GM23338 (cell line): Measurements from ENCODE around the gene TNNC1. TPM values are rescaled to one million over a fixed set of nuclear protein-coding genes. Genes with fewer than 3 reads are reported as not detected.

Source experiments
- ATAC-seq: fragments of 200-7000 bp; cut with Tn5 transposase; 3 replicates; pipeline ENCODE4 v1.9.1; 2020
- DNase-seq: peaks from one replicate; pipeline ENCODE4 v3.0.0-alpha.2; 2015; ENCODE audit warnings: low spot score
- H2AFZ ChIP-seq: fragments of 200-600 bp; sonication (generic); 2 replicates; pipeline ENCODE4 v1.8.0; 2016; ENCODE audit warnings: antibody characterized with exemption, mild to moderate bottlenecking, moderate library complexity
- H3F3A ChIP-seq: fragments of 200-600 bp; sonication (generic); replicated peaks from 2 replicates; pipeline ENCODE4 v1.8.0; 2017; ENCODE audit warnings: antibody characterized with exemption, mixed run types, low read depth
- H3K27ac ChIP-seq: fragments of 200-600 bp; sonication (generic); 2 replicates; pipeline ENCODE4 v1.6.1; 2016; ENCODE audit warnings: low read depth
- H3K27me3 ChIP-seq: fragments of 200-600 bp; sonication (generic); 2 replicates; pipeline ENCODE4 v1.8.0; 2016; ENCODE audit warnings: mild to moderate bottlenecking, mixed run types, moderate library complexity; ENCODE audit not compliant: insufficient read depth
- H3K36me3 ChIP-seq: fragments of 200-600 bp; sonication (generic); 2 replicates; pipeline ENCODE4 v1.8.0; 2016; ENCODE audit warnings: mild to moderate bottlenecking; ENCODE audit not compliant: insufficient read depth
- H3K4me1 ChIP-seq: fragments of 200-600 bp; sonication (generic); 2 replicates; pipeline ENCODE4 v1.8.0; 2016; ENCODE audit warnings: mild to moderate bottlenecking, moderate library complexity; ENCODE audit not compliant: insufficient read depth
- H3K4me2 ChIP-seq: fragments of 200-600 bp; sonication (generic); 2 replicates; pipeline ENCODE4 v1.7.1; 2017; ENCODE audit warnings: mixed run types
- H3K4me3 ChIP-seq: fragments of 200-600 bp; sonication (generic); 2 replicates; pipeline ENCODE4 v1.6.1; 2016; ENCODE audit warnings: mixed run types
- H3K79me2 ChIP-seq: fragments of 200-600 bp; sonication (generic); replicated peaks from 2 replicates; pipeline ENCODE4 v1.8.0; 2017; ENCODE audit warnings: mild to moderate bottlenecking; ENCODE audit not compliant: insufficient read depth
- H3K9me2 ChIP-seq: fragments of 200-600 bp; sonication (generic); 2 replicates; pipeline ENCODE4 v1.8.0; 2017; ENCODE audit not compliant: insufficient read depth
- H4K20me1 ChIP-seq: fragments of 200-600 bp; sonication (generic); replicated peaks from 2 replicates; pipeline ENCODE4 v1.8.0; 2017; ENCODE audit warnings: mild to moderate bottlenecking; ENCODE audit not compliant: insufficient read depth
- H3K27ac Mint-ChIP-seq: 2 replicates; pipeline ENCODE4 v1.8.0; 2020; ENCODE audit warnings: inconsistent platforms, mild to moderate bottlenecking, moderate library complexity, mixed read lengths
- H3K27me3 Mint-ChIP-seq: 3 replicates; pipeline ENCODE4 v1.8.0; 2022; ENCODE audit warnings: low read depth, mild to moderate bottlenecking, moderate library complexity, mixed read lengths, inconsistent platforms; ENCODE audit not compliant: insufficient read depth, poor library complexity
- H3K36me3 Mint-ChIP-seq: 3 replicates; pipeline ENCODE4 v1.8.0; 2021; ENCODE audit warnings: low read depth, mild to moderate bottlenecking, inconsistent platforms, moderate library complexity, mixed read lengths
- H3K4me1 Mint-ChIP-seq: 3 replicates; pipeline ENCODE4 v1.8.0; 2020; ENCODE audit warnings: mild to moderate bottlenecking, inconsistent platforms, mixed read lengths
- H3K4me3 Mint-ChIP-seq: 3 replicates; pipeline ENCODE4 v1.8.0; 2021; ENCODE audit warnings: moderate library complexity, mild to moderate bottlenecking, inconsistent platforms, mixed read lengths
- H3K9me3 Mint-ChIP-seq: 3 replicates; pipeline ENCODE4 v1.8.0; 2020; ENCODE audit warnings: moderate library complexity, mild to moderate bottlenecking, inconsistent platforms, mixed read lengths
- CREB1 ChIP-seq: fragments of 250-450 bp; sonication (Bioruptor Pico); IDR thresholded peaks from 2 replicates; pipeline ENCODE4 v1.5.0; 2020; ENCODE audit warnings: low read depth, mild to moderate bottlenecking, moderate library complexity
- JUNB ChIP-seq: IDR thresholded peaks from one replicate; pipeline ENCODE4 v1.6.1; 2016; ENCODE audit warnings: antibody characterized with exemption; ENCODE audit not compliant: unreplicated experiment
- NANOG ChIP-seq: IDR thresholded peaks from 2 replicates; pipeline ENCODE4 v1.6.1; 2016; ENCODE audit warnings: antibody characterized with exemption, borderline replicate concordance
- ZNF331 ChIP-seq: fragments of 250-450 bp; sonication (Bioruptor Pico); IDR thresholded peaks from 2 replicates; pipeline ENCODE4 v1.5.0; 2020; ENCODE audit warnings: low read depth, mild to moderate bottlenecking, moderate library complexity
- ZNF462 ChIP-seq: fragments of 250-450 bp; sonication (Bioruptor Pico); IDR thresholded peaks from 2 replicates; pipeline ENCODE4 v1.5.0; 2020; ENCODE audit warnings: mild to moderate bottlenecking, moderate library complexity
- polyA plus RNA-seq: library from polyadenylated mRNA; unstranded; fragments of >200 nt; fragmentation: Nextera tagmentation; extraction: Ambion mirVana; gene quantifications from 2 replicates; pipeline ENCODE4 v1.2.1, GENCODE V29; 2016
- total RNA-seq: library from RNA; depleted of rRNA; stranded (reverse); fragments of >200 nt; shearing (Covaris generic); gene quantifications from 2 replicates; pipeline ENCODE4 v1.2.3, GENCODE V29; 2014
- TF ChIP-seq, protein P1 (sequence below), 2 experiments: fragments of 200-600 bp in 1 of 2; sonication (generic) in 1 of 2; conservative IDR thresholded peaks; 2 replicates each; pipeline versions ENCODE4 v1.5.1 to v1.6.1; 2016 to 2017; ENCODE audit warnings: antibody characterized with exemption in 2 of 2, low read depth in 2 of 2, mild to moderate bottlenecking in 2 of 2, moderate library complexity in 1 of 2

The TNNC1 gene
- total and polyA plus RNA-seq, 2 experiments from 2014 or later = 6.5 to 6.9 TPM

DNA sequence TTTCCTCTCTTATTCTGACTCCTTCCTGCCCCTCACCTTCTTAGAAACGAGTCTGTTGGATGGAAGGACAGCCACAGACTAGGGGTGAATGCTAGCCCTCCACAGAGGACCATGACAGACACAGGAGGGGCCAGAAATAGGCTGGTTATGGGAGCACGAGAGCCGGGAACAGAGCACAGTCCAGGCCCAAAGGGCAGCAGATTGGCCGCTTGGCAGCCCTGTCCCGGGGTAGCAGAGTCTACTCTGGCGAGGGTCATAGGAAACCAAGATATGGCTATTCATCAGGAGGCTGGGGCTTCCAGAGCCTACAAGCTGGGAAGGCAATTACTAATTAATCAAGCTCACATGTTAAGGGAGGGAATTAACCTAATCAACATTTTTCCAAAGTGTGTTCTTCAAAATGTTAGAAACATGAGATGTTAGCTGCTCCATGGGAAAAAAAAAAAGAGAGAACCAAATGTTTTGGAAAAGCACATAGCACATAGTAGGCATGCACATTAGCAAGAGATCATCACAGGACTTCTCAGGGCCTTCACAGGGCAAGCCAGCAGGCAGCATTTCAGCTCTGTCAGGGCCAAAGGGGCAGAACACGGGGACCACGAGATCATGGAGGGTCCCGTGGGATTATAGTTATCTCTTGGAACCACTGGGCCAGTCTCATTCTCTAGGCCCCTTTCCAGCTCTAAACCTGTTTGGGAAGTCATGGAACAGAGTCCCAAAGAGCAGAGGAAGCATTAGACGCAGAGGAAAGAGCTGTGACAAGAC is 22.2 kb downstream of the TNNC1 start:
- no peak for DNase-seq
- no peak overlapping the region for H3K27ac ChIP-seq
- H3K4me3 ChIP-seq = no peak overlapping the region
- H2AFZ ChIP-seq = no peak overlapping the region
- no peak for ATAC-seq
- Mint-ChIP-seq H3K27ac (no peak overlapping the region; the same call in 1 of the 2 replicates), H3K4me1 (peaks cover 11% of the 10 kb centered on the region), H3K27me3 (peaks cover 7% of the 10 kb centered on the region), H3K9me3 (no peaks in the 10 kb centered on the region), H3K4me3 (no peak overlapping the region), H3K36me3 (no peaks in the 10 kb centered on the region)
- no peaks in the 10 kb centered on the region for H3K36me3 ChIP-seq
- no peaks in the 10 kb centered on the region for H3K4me1 ChIP-seq
- no peak overlapping the region for H3K4me2 ChIP-seq
- no peaks in the 10 kb centered on the region for H3F3A ChIP-seq
- H3K79me2 ChIP-seq = no peaks in the 10 kb centered on the region
- no peaks in the 10 kb centered on the region for H3K27me3 ChIP-seq
- no peaks in the 10 kb centered on the region for H4K20me1 ChIP-seq
- no peaks in the 10 kb centered on the region for H3K9me2 ChIP-seq
- TF ChIP-seq JUNB (no peak), ZNF462 (no peak), NANOG (no peak), ZNF331 (CRISPR knock-in tag) (no peak), CREB1 (CRISPR knock-in tag) (no peak)
- TF ChIP-seq, protein P1, sequence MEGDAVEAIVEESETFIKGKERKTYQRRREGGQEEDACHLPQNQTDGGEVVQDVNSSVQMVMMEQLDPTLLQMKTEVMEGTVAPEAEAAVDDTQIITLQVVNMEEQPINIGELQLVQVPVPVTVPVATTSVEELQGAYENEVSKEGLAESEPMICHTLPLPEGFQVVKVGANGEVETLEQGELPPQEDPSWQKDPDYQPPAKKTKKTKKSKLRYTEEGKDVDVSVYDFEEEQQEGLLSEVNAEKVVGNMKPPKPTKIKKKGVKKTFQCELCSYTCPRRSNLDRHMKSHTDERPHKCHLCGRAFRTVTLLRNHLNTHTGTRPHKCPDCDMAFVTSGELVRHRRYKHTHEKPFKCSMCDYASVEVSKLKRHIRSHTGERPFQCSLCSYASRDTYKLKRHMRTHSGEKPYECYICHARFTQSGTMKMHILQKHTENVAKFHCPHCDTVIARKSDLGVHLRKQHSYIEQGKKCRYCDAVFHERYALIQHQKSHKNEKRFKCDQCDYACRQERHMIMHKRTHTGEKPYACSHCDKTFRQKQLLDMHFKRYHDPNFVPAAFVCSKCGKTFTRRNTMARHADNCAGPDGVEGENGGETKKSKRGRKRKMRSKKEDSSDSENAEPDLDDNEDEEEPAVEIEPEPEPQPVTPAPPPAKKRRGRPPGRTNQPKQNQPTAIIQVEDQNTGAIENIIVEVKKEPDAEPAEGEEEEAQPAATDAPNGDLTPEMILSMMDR (conservative IDR thresholded peaks at IDR 0.05; ENCODE audit: low read depth in 2 of 2) = no peak
